Measurements from ENCODE around the gene TECTB. TPM values are rescaled to one million over a fixed set of nuclear protein-coding genes. Genes with fewer than 3 reads are reported as not detected.
"Not testable (repeated sequence)": the region's sequence is repeated elsewhere in the genome, so short reads cannot be mapped to it uniquely, and the experiment has no call there.

The TECTB gene
- total RNA-seq, 1 donor from 2014 or later = not detected

DNA sequence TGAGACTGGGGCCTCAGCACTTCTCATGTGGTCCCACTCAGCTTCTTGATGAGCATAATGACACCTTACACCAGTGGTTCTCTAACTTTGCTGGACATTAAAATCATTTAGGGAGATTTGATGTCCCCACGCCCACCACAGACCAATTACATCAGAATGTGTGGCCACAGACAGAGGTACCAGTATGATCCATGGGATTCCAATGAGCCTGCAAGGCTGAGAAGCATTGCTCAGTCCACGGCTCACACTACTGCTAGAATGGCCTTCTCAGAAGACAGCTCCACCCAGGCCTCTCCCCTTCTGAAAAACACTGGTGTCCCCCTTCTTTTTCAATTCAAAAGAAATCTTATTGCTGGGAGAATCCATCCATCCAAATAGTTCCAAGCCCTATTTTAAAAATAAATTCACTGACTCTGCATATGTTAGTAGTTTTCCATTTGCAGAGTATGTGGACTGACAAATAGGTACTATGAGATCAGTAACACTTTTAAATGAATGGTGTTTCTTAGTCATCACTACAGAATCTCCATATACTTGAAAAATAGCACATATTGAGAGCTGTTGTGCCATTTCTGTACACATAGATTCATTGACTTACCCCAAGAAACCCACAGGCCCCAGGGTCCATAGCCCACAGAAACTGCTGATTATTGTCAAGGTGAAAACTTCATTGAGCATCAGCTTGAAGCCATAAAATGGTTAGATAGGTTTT is 34.5 kb upstream of the TECTB start:
- no peaks in the 10 kb centered on the region for H3K36me3 Mint-ChIP-seq
- no peak overlapping the region for H3K4me3 Mint-ChIP-seq
- peaks cover 23% of the 10 kb centered on the region for H3K9me3 Mint-ChIP-seq
- H3K27ac Mint-ChIP-seq = no peak overlapping the region
- H3K4me1 Mint-ChIP-seq = no peaks in the 10 kb centered on the region
- DNase-seq (ENCODE audit: low spot score in 2 of 2, unreplicated experiment in 2 of 2) = no peak
- no peaks in the 10 kb centered on the region for H3K27me3 Mint-ChIP-seq (ENCODE audit: low read depth)
- TF ChIP-seq, protein P1, sequence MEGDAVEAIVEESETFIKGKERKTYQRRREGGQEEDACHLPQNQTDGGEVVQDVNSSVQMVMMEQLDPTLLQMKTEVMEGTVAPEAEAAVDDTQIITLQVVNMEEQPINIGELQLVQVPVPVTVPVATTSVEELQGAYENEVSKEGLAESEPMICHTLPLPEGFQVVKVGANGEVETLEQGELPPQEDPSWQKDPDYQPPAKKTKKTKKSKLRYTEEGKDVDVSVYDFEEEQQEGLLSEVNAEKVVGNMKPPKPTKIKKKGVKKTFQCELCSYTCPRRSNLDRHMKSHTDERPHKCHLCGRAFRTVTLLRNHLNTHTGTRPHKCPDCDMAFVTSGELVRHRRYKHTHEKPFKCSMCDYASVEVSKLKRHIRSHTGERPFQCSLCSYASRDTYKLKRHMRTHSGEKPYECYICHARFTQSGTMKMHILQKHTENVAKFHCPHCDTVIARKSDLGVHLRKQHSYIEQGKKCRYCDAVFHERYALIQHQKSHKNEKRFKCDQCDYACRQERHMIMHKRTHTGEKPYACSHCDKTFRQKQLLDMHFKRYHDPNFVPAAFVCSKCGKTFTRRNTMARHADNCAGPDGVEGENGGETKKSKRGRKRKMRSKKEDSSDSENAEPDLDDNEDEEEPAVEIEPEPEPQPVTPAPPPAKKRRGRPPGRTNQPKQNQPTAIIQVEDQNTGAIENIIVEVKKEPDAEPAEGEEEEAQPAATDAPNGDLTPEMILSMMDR (IDR thresholded peaks at IDR 0.05; ENCODE audit: unreplicated experiment) = no peak

DNA sequence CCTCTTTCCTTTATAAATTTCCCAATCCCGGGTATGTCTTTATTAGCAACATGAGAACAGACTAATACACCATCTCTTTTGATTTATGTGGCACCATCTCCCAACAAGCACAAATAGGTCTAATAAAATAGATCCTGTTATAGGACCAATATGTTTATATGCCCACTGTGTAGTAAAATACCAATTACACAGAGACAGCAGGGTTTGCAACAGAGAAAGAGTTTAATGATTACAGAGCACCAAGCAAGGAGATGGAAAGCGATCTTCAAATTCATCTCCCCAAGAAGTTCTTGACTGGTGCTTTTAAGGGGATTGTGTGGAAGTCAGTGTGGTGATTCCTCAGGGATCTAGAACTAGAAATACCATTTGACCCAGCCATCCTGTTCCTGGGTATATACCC is 33.5 kb upstream of the TECTB start:
- Mint-ChIP-seq H3K27me3 (ENCODE audit: low read depth) (no peaks in the 10 kb centered on the region), H3K4me1 (no peaks in the 10 kb centered on the region), H3K4me3 (no peak overlapping the region), H3K36me3 (no peaks in the 10 kb centered on the region), H3K27ac (no peak overlapping the region), H3K9me3 (peaks cover 23% of the 10 kb centered on the region)
- TF ChIP-seq, protein P1 (IDR thresholded peaks at IDR 0.05; ENCODE audit: unreplicated experiment) = no peak
- DNase-seq (ENCODE audit: low spot score in 2 of 2, unreplicated experiment in 2 of 2) = no peak

DNA sequence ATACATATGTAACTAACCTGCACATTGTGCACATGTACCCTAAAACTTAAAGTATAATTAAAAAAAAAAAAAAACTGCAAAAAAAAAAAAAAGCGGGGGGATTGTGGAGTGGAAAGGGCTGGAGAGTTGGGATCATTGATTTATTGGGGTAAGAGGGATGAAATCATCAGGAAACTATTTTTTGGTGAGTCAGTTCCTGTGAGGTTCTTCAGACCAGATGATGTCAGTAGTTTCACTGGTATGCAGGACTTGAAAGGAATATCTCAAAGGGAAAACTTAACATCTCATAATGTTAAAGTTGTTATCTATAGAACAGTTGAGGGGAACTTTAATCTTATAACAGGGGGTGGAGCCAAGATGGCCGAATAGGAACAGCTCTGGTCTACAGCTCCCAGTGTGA is 32.6 kb upstream of the TECTB start:
- TF ChIP-seq, protein P1 (IDR thresholded peaks at IDR 0.05; ENCODE audit: unreplicated experiment) = no peak
- H3K27me3 Mint-ChIP-seq (ENCODE audit: low read depth) = no peaks in the 10 kb centered on the region
- no peaks in the 10 kb centered on the region for H3K36me3 Mint-ChIP-seq
- H3K9me3 Mint-ChIP-seq = peaks cover 28% of the 10 kb centered on the region
- no peak overlapping the region for H3K27ac Mint-ChIP-seq
- H3K4me3 Mint-ChIP-seq = no peak overlapping the region
- no peaks in the 10 kb centered on the region for H3K4me1 Mint-ChIP-seq
- DNase-seq (ENCODE audit: low spot score in 2 of 2, unreplicated experiment in 2 of 2) = no peak

DNA sequence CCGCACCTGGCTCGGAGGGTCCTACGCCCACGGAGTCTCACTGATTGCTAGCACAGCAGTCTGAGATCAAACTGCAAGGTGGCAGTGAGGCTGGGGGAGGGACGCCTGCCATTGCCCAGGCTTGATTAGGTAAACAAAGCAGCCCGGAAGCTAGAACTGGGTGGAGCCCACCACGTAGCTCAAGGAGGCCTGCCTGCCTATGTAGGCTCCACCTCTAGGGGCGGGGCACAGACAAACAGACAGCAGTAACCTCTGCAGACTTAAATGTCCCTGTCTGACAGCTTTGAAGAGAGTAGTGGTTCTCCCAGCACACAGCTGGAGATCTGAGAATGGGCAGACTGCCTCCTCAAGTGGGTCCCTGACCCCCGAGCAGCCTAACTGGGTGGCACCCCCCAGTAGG is 32.0 kb upstream of the TECTB start:
- H3K36me3 Mint-ChIP-seq; DNase-seq (ENCODE audit: low spot score in 2 of 2, unreplicated experiment in 2 of 2); H3K27ac Mint-ChIP-seq; H3K4me3 Mint-ChIP-seq; H3K27me3 Mint-ChIP-seq (ENCODE audit: low read depth); H3K4me1 Mint-ChIP-seq: not testable (repeated sequence)
- H3K9me3 Mint-ChIP-seq = peaks cover 28% of the 10 kb centered on the region

DNA sequence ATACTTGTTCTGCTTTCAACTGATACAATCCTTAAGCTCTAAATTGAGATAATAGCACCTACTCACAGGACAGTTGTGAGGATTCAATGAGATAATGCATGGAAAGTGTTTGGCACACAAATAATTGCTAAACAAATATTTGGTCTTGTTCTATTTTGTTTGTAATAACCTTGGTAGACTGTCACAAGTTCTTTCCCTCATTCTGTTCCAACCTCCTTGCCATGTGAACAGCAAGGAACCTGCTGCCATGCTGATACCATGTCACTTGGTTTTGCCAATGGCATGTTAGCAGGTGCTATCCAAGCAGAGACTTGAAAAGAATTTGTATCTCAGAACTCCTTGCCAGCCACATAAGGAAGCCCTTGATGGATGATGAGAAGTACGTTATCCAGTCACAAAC is 24.8 kb upstream of the TECTB start:
- TF ChIP-seq, protein P1 (IDR thresholded peaks at IDR 0.05; ENCODE audit: unreplicated experiment) = no peak
- Mint-ChIP-seq H3K4me3 (no peak overlapping the region), H3K27me3 (ENCODE audit: low read depth) (no peaks in the 10 kb centered on the region), H3K9me3 (peaks cover 5% of the 10 kb centered on the region), H3K27ac (no peak overlapping the region), H3K4me1 (no peaks in the 10 kb centered on the region), H3K36me3 (no peaks in the 10 kb centered on the region)
- no peak for DNase-seq (ENCODE audit: low spot score in 2 of 2, unreplicated experiment in 2 of 2)

DNA sequence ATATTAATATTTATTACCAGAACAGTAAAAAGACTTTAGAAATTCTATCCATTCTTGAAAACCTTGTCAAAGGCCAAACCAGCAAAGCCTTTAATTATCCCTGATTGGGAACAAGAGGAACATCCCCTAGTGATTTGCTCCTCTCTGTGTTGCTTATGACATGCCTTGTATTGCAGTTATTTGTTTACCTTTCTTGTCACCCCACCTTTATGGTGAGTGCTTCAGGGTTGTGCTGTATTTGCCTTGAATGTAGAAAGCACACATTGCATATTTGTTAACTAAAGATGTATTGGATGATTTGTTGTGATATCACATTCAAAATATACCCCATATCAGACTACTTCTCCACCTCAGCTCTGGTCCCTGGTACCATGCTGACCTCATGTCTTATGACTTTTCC is 23.5 kb upstream of the TECTB start:
- Mint-ChIP-seq H3K36me3 (no peaks in the 10 kb centered on the region), H3K27ac (no peak overlapping the region)
- DNase-seq (ENCODE audit: low spot score in 2 of 2, unreplicated experiment in 2 of 2) = no peak

More for the DNA sequence above, 23.5 kb upstream of the TECTB start:
- no peaks in the 10 kb centered on the region for H3K4me1 Mint-ChIP-seq
- H3K9me3 Mint-ChIP-seq = peaks cover 5% of the 10 kb centered on the region
- H3K4me3 Mint-ChIP-seq = no peak overlapping the region
- TF ChIP-seq, protein P1 (IDR thresholded peaks at IDR 0.05; ENCODE audit: unreplicated experiment) = no peak
- H3K27me3 Mint-ChIP-seq (ENCODE audit: low read depth) = no peaks in the 10 kb centered on the region

Measured in mesothelial cell of epicardium (in vitro differentiated cells).